Loucy (cell line): ENCODE results near the gene PPP4R4.

Experiments
- H2AFZ ChIP-seq: fragments of 200-600 bp; sonication (generic); 2 replicates; pipeline ENCODE4 v1.6.0; 2016; ENCODE audit warnings: antibody characterized with exemption, mild to moderate bottlenecking, low read length, moderate library complexity
- H3F3A ChIP-seq: fragments of 200-600 bp; 2 replicates; pipeline ENCODE4 v1.6.0; 2016; ENCODE audit warnings: antibody characterized with exemption, low read depth, mild to moderate bottlenecking
- H3K27me3 ChIP-seq: fragments of 200-600 bp; sonication (generic); 2 replicates; pipeline ENCODE4 v1.6.1; 2014; ENCODE audit warnings: low read length, mild to moderate bottlenecking; ENCODE audit not compliant: insufficient read depth, poor library complexity, severe bottlenecking
- H3K36me3 ChIP-seq: fragments of 200-600 bp; sonication (generic); 2 replicates; pipeline ENCODE4 v1.6.1; 2016; ENCODE audit warnings: low read length; ENCODE audit not compliant: insufficient read depth
- H3K4me1 ChIP-seq: fragments of 200-600 bp; sonication (generic); 2 replicates; pipeline ENCODE4 v1.5.1; 2014; ENCODE audit warnings: low read length, mild to moderate bottlenecking; ENCODE audit not compliant: insufficient read depth, poor library complexity, severe bottlenecking
- H3K4me2 ChIP-seq: fragments of 200-600 bp; sonication (generic); 2 replicates; pipeline ENCODE4 v1.6.0; 2014; ENCODE audit warnings: antibody characterized with exemption, low read length, low read depth, mild to moderate bottlenecking; ENCODE audit not compliant: poor library complexity, severe bottlenecking
- H3K4me3 ChIP-seq: fragments of 200-600 bp; sonication (generic); 2 replicates; pipeline ENCODE4 v1.5.1; 2014; ENCODE audit warnings: low read length, mild to moderate bottlenecking, mixed read lengths; ENCODE audit not compliant: poor library complexity, severe bottlenecking
- H3K79me2 ChIP-seq: fragments of 200-600 bp; sonication (generic); 2 replicates; pipeline ENCODE4 v1.6.1; 2014; ENCODE audit warnings: low read length; ENCODE audit not compliant: insufficient read depth
- H3K9ac ChIP-seq: fragments of 200-600 bp; sonication (generic); 2 replicates; pipeline ENCODE4 v1.6.0; 2014; ENCODE audit warnings: mild to moderate bottlenecking, low read depth, low read length, moderate library complexity; ENCODE audit not compliant: poor library complexity, severe bottlenecking
- H3K9me2 ChIP-seq: fragments of 200-600 bp; sonication (generic); replicated peaks from 2 replicates; pipeline ENCODE4 v1.6.1; 2016; ENCODE audit warnings: low read depth, low read length, mixed read lengths
- H3K9me3 ChIP-seq: fragments of 200-600 bp; sonication (generic); 2 replicates; pipeline ENCODE4 v1.6.1; 2014; ENCODE audit warnings: mild to moderate bottlenecking, antibody characterized with exemption, low read length, low read depth; ENCODE audit not compliant: insufficient read depth
- H4K20me1 ChIP-seq: fragments of 200-600 bp; sonication (generic); 2 replicates; pipeline ENCODE4 v1.6.0; 2014; ENCODE audit warnings: antibody characterized with exemption, low read length, mild to moderate bottlenecking; ENCODE audit not compliant: insufficient read depth, poor library complexity, severe bottlenecking
- EZH2phosphoT487 ChIP-seq: fragments of 200-600 bp; IDR thresholded peaks from 2 replicates; pipeline ENCODE4 v1.6.1; 2018; ENCODE audit warnings: antibody characterized with exemption, mild to moderate bottlenecking, moderate library complexity, borderline replicate concordance
- TF ChIP-seq, protein P1 (sequence below): fragments of 200-600 bp; sonication (generic); conservative IDR thresholded peaks from 2 replicates; pipeline ENCODE4 v1.5.1; 2014; ENCODE audit warnings: mild to moderate bottlenecking, antibody characterized with exemption, low read length

The PPP4R4 gene

GRCh38 chr14:94136575-94137331 is 37.4 kb upstream of the PPP4R4 start:
- Histone ChIP-seq H4K20me1 (no peaks in the 10 kb centered on the region), H3F3A (no peaks in the 10 kb centered on the region), H3K27me3 (no peaks in the 10 kb centered on the region), H3K9ac (no peak overlapping the region), H3K36me3 (no peaks in the 10 kb centered on the region), H3K9me2 (no peaks in the 10 kb centered on the region), H3K79me2 (no peaks in the 10 kb centered on the region), H3K4me1 (peaks cover 4% of the 10 kb centered on the region), H3K4me3 (no peak overlapping the region), H2AFZ (peak overlapping the region; percentile 63), H3K9me3 (peaks cover 4% of the 10 kb centered on the region; the same call in 1 of the 2 replicates), H3K4me2 (no peak overlapping the region)
- TF ChIP-seq, protein P1, sequence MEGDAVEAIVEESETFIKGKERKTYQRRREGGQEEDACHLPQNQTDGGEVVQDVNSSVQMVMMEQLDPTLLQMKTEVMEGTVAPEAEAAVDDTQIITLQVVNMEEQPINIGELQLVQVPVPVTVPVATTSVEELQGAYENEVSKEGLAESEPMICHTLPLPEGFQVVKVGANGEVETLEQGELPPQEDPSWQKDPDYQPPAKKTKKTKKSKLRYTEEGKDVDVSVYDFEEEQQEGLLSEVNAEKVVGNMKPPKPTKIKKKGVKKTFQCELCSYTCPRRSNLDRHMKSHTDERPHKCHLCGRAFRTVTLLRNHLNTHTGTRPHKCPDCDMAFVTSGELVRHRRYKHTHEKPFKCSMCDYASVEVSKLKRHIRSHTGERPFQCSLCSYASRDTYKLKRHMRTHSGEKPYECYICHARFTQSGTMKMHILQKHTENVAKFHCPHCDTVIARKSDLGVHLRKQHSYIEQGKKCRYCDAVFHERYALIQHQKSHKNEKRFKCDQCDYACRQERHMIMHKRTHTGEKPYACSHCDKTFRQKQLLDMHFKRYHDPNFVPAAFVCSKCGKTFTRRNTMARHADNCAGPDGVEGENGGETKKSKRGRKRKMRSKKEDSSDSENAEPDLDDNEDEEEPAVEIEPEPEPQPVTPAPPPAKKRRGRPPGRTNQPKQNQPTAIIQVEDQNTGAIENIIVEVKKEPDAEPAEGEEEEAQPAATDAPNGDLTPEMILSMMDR, result peak; percentile 96
- TF ChIP-seq EZH2phosphoT487, result no peak

DNA sequence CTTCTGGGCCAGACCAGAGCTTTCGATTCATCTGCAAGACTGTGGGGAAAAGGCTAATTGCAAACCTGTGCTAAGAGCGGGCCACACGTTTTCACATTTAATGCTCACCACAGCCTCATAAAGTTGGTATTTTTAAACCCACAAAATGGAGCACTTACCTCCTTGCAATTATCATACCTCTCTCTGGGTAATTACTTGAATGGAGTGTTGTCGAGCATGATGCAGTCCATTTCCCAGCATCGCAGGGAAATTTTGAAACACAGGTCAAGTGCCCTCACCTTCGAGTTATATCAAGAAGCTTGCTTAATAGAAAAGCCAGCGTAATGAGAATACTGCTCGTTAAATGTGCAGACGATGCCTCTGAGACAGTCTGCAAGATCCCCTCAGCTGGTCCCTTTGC is 35.9 kb upstream of the PPP4R4 start:
- no peaks in the 10 kb centered on the region for H3F3A ChIP-seq
- no peaks in the 10 kb centered on the region for H3K9me2 ChIP-seq

GRCh38 chr14:94139006-94139405 is 35.1 kb upstream of the PPP4R4 start:
- Histone ChIP-seq H3K9me2 (no peaks in the 10 kb centered on the region), H3K4me3 (no peak overlapping the region), H3K4me2 (no peak overlapping the region), H3K4me1 (peaks cover 4% of the 10 kb centered on the region), H4K20me1 (no peaks in the 10 kb centered on the region), H3K9ac (no peak overlapping the region), H2AFZ (no peak overlapping the region), H3K27me3 (no peaks in the 10 kb centered on the region), H3K9me3 (peaks cover 4% of the 10 kb centered on the region; the same call in 1 of the 2 replicates), H3K36me3 (no peaks in the 10 kb centered on the region), H3K79me2 (no peaks in the 10 kb centered on the region), H3F3A (no peaks in the 10 kb centered on the region)
- no peak for TF ChIP-seq EZH2phosphoT487
- TF ChIP-seq, protein P1, result no peak

More for the DNA sequence above, 35.9 kb upstream of the PPP4R4 start:
- TF ChIP-seq, protein P1, result no peak
- TF ChIP-seq EZH2phosphoT487, result no peak
- H3K4me2 ChIP-seq, result no peak overlapping the region
- peaks cover 4% of the 10 kb centered on the region for H3K4me1 ChIP-seq
- H3K79me2 ChIP-seq, result no peaks in the 10 kb centered on the region
- H3K27me3 ChIP-seq, result no peaks in the 10 kb centered on the region
- H3K36me3 ChIP-seq, result no peaks in the 10 kb centered on the region
- peaks cover 4% of the 10 kb centered on the region; the same call in 1 of the 2 replicates for H3K9me3 ChIP-seq
- H3K9ac ChIP-seq, result no peak overlapping the region
- H2AFZ ChIP-seq, result peak overlapping the region; percentile 62; the same call in 1 of the 2 replicates
- H3K4me3 ChIP-seq, result no peak overlapping the region
- H4K20me1 ChIP-seq, result no peaks in the 10 kb centered on the region
